Stimulated activated CD8-positive, alpha-beta memory T cell treated with anti-CD3 and anti-CD28 coated beads, Interleukin-7, amount 100 ng/mL, for 48 hours (primary cell): ENCODE data around the gene ATP7B.
"Not testable (repeated sequence)": the region's sequence is repeated elsewhere in the genome, so short reads cannot be mapped to it uniquely, and the experiment has no call there.

Experiments
- DNase-seq, 2 donors: peaks; one replicate each; pipeline ENCODE4 v3.0.0-alpha.2; 2020; ENCODE audit warnings: low read depth in 1 of 2; ENCODE audit errors: extremely low read depth in 1 of 2

ATP7B gene

GRCh38 chr13:52010890-52011631, at the start of gene ATP7B:
TSS of gene ATP7B (minus strand) at chr13:52011450. CDS start at chr13:52011337, 113 bp downstream.
- no peak for DNase-seq

DNA sequence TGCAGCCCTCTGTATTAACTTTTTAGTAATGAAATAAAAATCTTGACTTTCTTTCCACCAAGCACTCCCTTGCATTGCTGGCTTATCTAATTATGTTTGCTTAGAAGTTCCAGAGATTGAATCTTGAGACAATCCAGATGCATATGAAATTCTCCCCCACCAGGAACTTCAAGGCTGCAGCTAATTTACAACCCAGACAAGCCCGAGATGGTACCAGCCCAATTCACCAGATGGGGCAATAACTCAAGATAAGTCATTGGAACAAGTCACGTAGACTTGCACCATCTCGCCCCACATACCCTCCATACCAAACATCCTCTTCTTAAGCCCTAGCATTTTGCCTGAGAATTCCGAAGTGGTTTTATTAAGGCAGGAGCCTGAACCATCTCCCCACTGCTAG, 42.2 kb upstream of the ATP7B start:
- no peak for DNase-seq

- DNase-seq: no peak
Measured at GRCh38 chr13:52051400-52051799, 40.1 kb upstream of the ATP7B start.

GRCh38 chr13:52048516-52048915, 37.3 kb upstream of the ATP7B start:
- DNase-seq: no peak

DNA sequence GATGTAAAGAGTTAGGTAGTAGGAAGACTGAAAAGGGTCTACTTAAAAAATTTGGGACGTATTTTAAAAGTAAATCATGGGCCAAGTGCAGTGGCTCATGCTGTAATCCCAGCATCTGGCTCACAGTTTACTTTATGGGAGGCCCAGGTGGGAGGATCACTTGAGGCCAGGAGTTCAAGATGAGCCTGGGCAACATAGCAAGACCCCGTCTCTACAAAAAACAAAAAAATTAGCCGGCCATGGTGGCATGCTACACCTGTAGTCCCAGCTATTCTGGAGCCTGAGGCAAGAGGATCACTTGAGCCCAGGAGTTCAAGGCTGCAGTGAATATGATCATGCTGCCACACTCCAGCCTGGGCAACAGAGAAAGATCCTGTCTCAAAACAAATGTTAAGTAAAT, 36.2 kb upstream of the ATP7B start:
- no peak for DNase-seq

DNA sequence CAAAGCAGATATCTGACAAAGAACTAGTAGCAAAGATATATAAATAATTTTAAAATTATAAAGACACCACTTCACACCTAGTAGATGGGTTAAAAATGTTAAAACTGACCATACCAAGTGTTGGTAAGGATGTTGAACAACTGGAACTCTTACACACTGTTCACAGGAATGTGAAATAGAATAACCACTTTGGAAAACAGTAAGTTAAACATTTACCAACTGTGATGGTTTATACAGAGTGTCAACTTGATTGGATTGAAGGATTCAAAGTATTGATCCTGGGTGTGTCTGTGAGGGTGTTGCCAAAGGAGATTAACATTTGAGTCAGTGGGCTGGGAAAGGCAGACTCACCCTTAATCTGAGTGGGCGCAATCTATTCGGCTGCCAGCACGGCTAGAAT, 32.4 kb upstream of the ATP7B start:
- no peak for DNase-seq

DNA sequence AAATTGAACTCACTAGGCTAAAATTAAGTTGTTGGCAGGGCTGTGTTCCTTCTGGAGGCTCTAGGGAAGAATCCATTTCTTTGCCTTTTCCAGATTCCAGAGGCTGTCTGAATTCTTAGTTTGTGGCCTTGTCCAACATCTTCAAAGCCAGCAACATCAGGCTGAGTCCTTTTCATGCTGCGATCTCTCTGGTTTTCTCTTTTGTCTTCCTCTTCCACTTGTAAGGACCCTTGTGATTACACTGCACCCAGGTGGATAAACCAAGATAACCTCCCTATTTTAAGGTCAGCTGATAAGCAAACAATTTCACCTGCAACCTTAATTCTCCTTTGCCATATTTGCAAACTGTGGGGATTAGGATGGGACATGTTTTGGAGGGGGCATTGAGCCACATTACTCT, 24.8 kb upstream of the ATP7B start:
- no peak for DNase-seq

DNA sequence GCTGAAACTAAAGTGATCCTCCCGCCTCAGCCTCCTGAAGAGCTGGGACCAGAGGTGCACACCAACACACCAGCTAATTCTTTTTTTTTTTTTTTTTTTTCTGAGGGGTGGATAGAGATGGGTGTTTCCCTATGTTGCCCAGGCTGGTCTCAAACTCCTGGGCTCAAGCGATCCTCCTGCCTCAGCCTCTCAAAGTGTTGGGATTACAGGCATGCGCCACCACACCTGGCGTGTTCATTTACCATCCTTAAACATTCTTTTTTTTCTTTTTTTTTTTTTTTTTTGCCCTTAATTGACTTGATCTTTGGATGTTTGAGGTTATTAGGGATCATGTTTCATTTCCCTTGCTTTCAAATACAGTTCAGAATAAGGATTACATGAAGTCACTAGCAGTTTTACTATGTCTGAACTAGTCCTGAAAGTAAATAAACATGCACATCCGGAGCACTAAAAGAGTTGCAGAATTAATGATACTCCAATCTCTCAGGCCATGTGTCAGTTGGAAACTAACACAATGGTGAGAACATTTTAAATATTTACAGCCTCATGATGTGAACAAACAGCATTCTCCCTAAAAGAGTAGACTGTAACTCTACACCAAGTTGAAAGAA, 23.5 kb upstream of the ATP7B start:
- no peak for DNase-seq

GRCh38 chr13:52033039-52033438, 21.8 kb upstream of the ATP7B start:
- DNase-seq: no peak

- DNase-seq: not testable (repeated sequence)
Measured at GRCh38 chr13:52030401-52030800, 19.2 kb upstream of the ATP7B start.

GRCh38 chr13:52029569-52029968, 18.3 kb upstream of the ATP7B start:
- DNase-seq: no peak

DNA sequence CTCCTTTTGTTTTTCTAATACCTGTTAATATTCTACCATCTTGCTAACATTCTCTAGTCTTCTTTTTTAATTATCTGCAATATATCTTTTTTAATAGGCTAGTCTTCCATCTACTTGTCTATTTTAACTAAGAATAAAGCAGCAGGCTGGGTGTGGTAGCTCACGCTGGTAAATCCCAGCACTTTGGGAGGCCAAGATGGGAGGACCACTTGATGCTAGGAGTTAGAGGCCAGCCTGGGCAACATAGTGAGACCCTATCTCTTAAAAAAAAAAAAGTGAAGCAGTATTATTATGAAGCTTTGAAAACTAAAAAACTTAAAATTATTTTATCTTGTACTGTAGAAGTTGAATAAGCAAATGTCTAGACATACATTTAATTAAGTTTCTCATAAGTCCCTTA, 16.6 kb upstream of the ATP7B start:
- no peak for DNase-seq

GRCh38 chr13:52026246-52026626, 15.0 kb upstream of the ATP7B start:
- no peak for DNase-seq

DNA sequence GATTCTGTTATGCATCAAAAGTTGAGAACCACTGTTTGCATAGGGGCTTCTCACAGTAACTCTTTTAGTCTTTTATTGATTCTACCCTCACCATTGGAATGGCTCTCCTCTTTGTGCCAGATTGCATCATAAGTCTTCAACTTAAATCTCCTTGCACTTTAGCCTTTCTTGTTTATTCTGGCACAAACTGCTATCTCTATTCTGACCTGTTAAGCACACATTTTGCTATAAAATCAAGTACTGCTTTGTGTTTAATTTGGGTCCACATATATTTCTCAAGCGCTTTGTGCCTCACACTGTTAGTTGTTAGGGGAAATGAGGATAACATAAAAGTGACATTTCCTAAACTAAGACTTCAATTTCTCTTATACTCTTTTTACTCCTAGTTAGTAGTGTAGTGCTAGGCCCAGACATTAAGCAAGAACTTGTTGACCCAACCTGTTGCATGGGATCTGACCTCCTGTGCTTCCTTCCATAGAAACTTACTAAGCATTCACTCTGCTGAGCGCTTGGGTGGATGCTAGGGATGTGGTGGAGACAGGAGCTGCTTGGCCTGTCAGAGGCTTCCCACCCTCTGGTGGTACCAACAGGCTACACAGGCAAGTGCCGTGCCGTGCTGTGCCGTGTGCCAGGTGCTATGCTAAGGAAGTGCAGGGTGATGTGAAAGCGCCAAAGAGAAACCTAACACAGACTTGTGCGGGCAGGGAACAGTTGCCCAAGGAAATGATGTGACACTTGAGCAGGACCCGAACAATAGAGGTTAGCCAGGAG, 14.4 kb upstream of the ATP7B start:
- DNase-seq: no peak

DNA sequence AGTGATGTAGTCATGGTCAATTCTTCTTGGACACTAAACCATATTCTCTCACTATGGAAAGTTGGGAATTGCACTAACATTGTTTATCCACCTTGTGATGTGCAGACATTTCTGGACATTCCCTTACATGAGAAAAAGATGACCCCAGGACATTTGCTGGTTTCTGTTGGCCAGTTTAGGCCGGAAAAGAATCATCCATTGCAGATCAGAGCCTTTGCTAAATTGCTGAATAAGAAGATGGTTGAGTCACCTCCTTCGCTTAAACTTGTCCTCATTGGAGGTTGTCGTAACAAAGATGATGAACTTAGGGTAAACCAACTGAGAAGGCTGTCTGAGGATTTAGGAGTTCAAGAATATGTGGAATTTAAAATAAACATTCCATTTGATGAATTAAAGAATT, 13.2 kb upstream of the ATP7B start, which contains the start of gene UTP14C:
Gene UTP14C (plus strand): TSS at position 211 of the 400 bp plus-strand sequence. CDS start 4,114 bp downstream, outside the sequence.
- no peak for DNase-seq

- no peak for DNase-seq
Measured at GRCh38 chr13:52022356-52022755, 11.1 kb upstream of the ATP7B start.

GRCh38 chr13:52020191-52020590, 8.9 kb upstream of the ATP7B start:
- no peak for DNase-seq

DNA sequence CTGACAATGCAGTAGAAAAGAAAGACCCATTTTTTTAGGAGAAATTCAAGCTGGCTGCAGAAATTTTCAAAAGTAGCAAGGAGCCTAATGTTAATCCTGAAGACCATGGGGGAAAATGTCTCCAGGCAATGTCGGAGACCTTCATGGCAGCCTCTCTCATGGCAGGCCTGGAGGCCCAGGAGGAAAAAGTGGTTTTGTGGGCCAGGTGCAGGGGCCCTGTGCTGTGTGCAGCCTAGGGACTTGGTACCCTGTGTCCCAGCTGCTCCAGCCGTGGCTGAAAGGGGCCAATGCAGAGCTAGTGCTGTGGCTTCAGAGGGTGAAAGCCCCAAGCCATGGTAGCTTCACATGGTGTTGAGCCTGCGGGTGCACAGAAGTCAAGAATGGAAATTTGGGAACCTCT, 5.0 kb upstream of the ATP7B start:
- no peak for DNase-seq

DNA sequence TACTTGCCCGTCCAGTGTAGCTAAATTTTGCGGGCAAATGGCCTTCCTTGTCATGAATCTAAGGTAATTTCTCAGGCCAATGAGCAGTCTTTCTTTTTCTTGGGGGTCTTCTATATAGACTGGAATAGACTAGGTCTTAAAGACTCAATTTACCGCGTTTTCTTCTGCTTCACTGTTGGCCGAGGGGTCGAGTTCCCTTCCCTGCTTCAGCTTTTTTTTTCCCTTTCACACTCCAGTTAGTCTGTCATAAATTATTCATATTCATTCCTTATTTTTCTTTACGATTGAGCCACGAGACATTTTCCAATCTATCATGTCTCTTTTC, 1.2 kb upstream of the ATP7B start:
- no peak for DNase-seq

- DNase-seq: peak; percentile 96 to 99
Measured at GRCh38 chr13:52011632-52012511, 622 bp upstream of the ATP7B start, which contains the start of gene ALG11. TSS of gene ALG11 (plus strand) at chr13:52012398. CDS start at chr13:52012419, 21 bp downstream.

DNA sequence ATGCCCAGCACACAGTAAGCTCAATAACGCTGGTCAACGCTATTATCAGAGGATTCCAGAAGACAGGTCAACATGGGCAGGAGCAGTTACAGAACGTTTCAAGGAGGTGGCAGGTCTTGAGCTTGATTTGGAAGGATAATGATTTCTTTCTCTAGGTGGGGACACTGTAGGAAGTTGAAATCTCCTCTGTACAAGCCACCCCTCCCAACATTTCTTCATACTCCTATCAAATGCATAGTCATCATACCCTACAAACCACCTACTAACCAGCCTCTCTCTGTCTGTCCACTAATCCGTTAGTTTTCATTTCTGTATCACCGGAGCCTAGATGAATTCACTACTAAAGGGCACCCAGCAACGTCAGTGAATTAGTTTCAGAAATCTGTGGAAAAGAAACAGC, 1.3 kb downstream of the ATP7B start:
- no peak for DNase-seq
